ENCODE measurements around the gene DOCK4.

GRCh38 chr7:111910656-111911055 is 295.5 kb downstream of the DOCK4 start:
- TF ChIP-seq CTCF (IDR thresholded peaks at IDR 0.05) (no peak), POLR2A (IDR thresholded peaks at IDR 0.05) (no peak)
